Measurements from ENCODE around the gene MKNK2. TPM values are rescaled to one million over a fixed set of nuclear protein-coding genes. Genes with fewer than 3 reads are reported as not detected.

MKNK2 gene
- total and polyA plus RNA-seq, 2 donors (not counting 1 experiment from before 2014, with no cell fraction given) = 440 to 777 TPM

DNA sequence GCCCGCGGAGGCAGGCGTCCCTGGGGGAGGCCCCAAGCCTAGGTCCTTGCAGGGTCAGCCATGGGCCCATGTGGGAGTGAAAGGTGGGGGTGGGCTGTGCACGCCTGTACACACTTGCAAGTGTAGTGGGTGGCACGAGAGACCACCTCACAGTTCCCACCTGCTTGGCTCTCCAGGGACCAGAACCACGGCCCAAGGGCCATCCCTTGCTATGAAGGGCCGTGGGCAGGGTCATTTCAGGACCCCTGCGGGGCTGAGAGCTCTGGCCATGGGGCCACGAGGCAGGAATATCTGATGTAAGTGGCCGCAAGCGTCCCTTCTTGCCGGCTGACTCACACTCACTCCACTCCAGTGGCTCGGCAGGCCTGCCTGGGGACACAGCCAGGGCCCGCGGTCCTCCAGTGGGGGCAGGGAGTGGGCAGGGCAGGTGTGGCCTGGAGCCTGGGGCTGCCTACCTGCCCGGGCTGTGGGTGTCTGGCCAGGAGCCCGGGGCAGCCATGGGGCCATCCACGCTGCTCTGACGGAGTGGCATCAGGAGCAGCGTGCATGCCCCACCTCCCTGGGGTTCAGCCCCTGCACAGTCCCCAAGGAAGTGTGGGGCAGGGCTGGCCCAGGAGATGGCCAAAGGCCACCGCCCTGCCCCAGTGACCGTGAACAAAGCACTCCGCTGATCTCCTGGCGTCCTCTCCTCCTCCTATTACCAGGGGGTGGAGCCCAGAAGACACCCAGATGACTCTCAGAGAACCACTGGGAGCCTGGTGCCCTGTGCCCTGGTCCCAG lies 8.6 kb upstream of the MKNK2 start:
- H3K27me3 ChIP-seq (replicated peaks in 1 of 4; ENCODE audit: control extremely low read depth in 1 of 4, control insufficient read depth in 3 of 4, insufficient read depth in 4 of 4, low read length in 3 of 4) = no peaks in the 10 kb centered on the region
- Mint-ChIP-seq H3K4me3 (peak overlapping the region; percentile 68), H3K27me3 (no peaks in the 10 kb centered on the region), H3K9me3 (ENCODE audit: insufficient read depth) (no peaks in the 10 kb centered on the region), H3K27ac (peak overlapping the region; percentile 78), H3K4me1 (peaks cover 60% of the 10 kb centered on the region)
- H3K4me3 ChIP-seq (ENCODE audit: control extremely low read depth in 1 of 5, extremely low read depth in 1 of 5, insufficient read depth in 1 of 5, low read depth in 2 of 5, low read length in 4 of 5) = peak overlapping the region in 1 of 5 experiments; percentile 94
- ChIA-PET CTCF (no interaction called here), POLR2A (interaction anchor here (0.6 to 4.3 kb wide), 6 partner anchors 7 to 1124 kb away, joined by 3 to 41 read pairs (median 6); partner anchors contain the start of gene MKNK2)
- intact Hi-C loops (cut with micrococcal nuclease) = no loop called here
- H2AFZ ChIP-seq (ENCODE audit: insufficient read depth, low read depth, low read length, poor library complexity, severe bottlenecking) = no peak overlapping the region
- peaks cover 0 to 3% (median 0%) of the 10 kb centered on the region in 3 donors for H3K9me3 ChIP-seq (ENCODE audit: control extremely low read depth in 1 of 3, control insufficient read depth in 2 of 3, insufficient read depth in 1 of 3, low read length in 2 of 3)
- ATAC-seq (ENCODE audit: low read depth) = no peak
- no peak for TF ChIP-seq CTCF (IDR thresholded peaks at IDR 0.05)
- no peak for TF ChIP-seq EZH2 (IDR thresholded peaks at IDR 0.05; ENCODE audit: borderline replicate concordance, insufficient read depth, low read depth, low read length, poor library complexity, severe bottlenecking)
- no peak for DNase-seq
- H3K9ac ChIP-seq (ENCODE audit: low read length) = no peak overlapping the region
- no peaks in the 10 kb centered on the region for H4K20me1 ChIP-seq (ENCODE audit: control insufficient read depth, insufficient read depth, low read length, poor library complexity, severe bottlenecking)
- H3K36me3 ChIP-seq (replicated peaks in 1 of 2; ENCODE audit: control extremely low read depth in 1 of 2, control insufficient read depth in 1 of 2, extremely low read depth in 1 of 2, insufficient read depth in 2 of 2, low read length in 1 of 2) = no peaks in the 10 kb centered on the region
- peak overlapping the region; percentile 98 for H3K4me2 ChIP-seq (replicated peaks; ENCODE audit: low read depth, low read length, poor library complexity, severe bottlenecking)
- 94% methylated on average over 24 of the region's 24 CpGs for WGBS (ENCODE audit: insufficient coverage)
- H3K79me2 ChIP-seq (ENCODE audit: control insufficient read depth, insufficient read depth, low read length) = peaks cover 56% of the 10 kb centered on the region
- peaks cover 48 to 88% of the 10 kb centered on the region in 2 donors for H3K4me1 ChIP-seq (ENCODE audit: control insufficient read depth in 2 of 2, insufficient read depth in 2 of 2, low read length in 2 of 2)
- H3K27ac ChIP-seq (ENCODE audit: low read length in 2 of 2) = peak overlapping the region in 1 of 2 donors; percentile 97

Measured in B cell (primary cell).